Left ventricle myocardium inferior (tissue), 1 donor: ENCODE measurements around the gene SLTM. TPM values are rescaled to one million over a fixed set of nuclear protein-coding genes. Genes with fewer than 3 reads are reported as not detected.
A peak's percentile ranks its signal among the peaks of the same experiment; 100 is the strongest.

Experiments
- DNase-seq: peaks from one replicate; pipeline ENCODE4 v3.0.0-alpha.2; 2020
- H3K27ac ChIP-seq: fragments of 200-600 bp; replicated peaks from 2 replicates; pipeline ENCODE4 v1.8.0; 2021
- H3K27me3 ChIP-seq: fragments of 200-600 bp; 2 replicates; pipeline ENCODE4 v1.8.0; 2021; ENCODE audit warnings: low read depth
- H3K36me3 ChIP-seq: fragments of 200-600 bp; 2 replicates; pipeline ENCODE4 v1.8.0; 2021
- H3K4me1 ChIP-seq: fragments of 200-600 bp; 2 replicates; pipeline ENCODE4 v1.8.0; 2021
- H3K4me3 ChIP-seq: fragments of 200-600 bp; 2 replicates; pipeline ENCODE4 v1.8.0; 2021; ENCODE audit warnings: mild to moderate bottlenecking, moderate library complexity
- H3K9me3 ChIP-seq: fragments of 200-600 bp; replicated peaks from 2 replicates; pipeline ENCODE4 v1.8.0; 2021
- intact Hi-C: fragments of 100-400 bp; cut with micrococcal nuclease; formaldehyde crosslinking; loops from one replicate; pipeline ENCODE4 v1.11.0; 2022
- total RNA-seq: library from RNA; stranded (reverse); fragmentation: NEBNext Ultra II Directional; extraction: Animal tissue kit (Norgen Biotek cat#: 25700); gene quantifications from one replicate; pipeline ENCODE4 v1.2.1, GENCODE V29; 2021
- TF ChIP-seq, protein P1 (sequence below): fragments of 200-600 bp; IDR thresholded peaks from 2 replicates; pipeline ENCODE4 v1.8.0; 2021; ENCODE audit warnings: antibody characterized with exemption, mild to moderate bottlenecking, borderline replicate concordance
- donor health status: DM: no; HTN: yes; CAD: no; lungs with severe emphysema.

SLTM gene
- total RNA-seq, 1 donor from 2014 or later, result 47.8 TPM

GRCh38 chr15:58934114-58934447, 602 bp upstream of the SLTM start:
- H3K27me3 ChIP-seq, result no peaks in the 10 kb centered on the region
- no peaks in the 10 kb centered on the region for H3K9me3 ChIP-seq
- TF ChIP-seq, protein P1, sequence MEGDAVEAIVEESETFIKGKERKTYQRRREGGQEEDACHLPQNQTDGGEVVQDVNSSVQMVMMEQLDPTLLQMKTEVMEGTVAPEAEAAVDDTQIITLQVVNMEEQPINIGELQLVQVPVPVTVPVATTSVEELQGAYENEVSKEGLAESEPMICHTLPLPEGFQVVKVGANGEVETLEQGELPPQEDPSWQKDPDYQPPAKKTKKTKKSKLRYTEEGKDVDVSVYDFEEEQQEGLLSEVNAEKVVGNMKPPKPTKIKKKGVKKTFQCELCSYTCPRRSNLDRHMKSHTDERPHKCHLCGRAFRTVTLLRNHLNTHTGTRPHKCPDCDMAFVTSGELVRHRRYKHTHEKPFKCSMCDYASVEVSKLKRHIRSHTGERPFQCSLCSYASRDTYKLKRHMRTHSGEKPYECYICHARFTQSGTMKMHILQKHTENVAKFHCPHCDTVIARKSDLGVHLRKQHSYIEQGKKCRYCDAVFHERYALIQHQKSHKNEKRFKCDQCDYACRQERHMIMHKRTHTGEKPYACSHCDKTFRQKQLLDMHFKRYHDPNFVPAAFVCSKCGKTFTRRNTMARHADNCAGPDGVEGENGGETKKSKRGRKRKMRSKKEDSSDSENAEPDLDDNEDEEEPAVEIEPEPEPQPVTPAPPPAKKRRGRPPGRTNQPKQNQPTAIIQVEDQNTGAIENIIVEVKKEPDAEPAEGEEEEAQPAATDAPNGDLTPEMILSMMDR, result no peak
- peak overlapping the region; percentile 92 for H3K4me3 ChIP-seq
- H3K36me3 ChIP-seq, result peaks cover 5% of the 10 kb centered on the region
- DNase-seq, result no peak
- peak overlapping the region; percentile 100 for H3K27ac ChIP-seq
- H3K4me1 ChIP-seq, result peaks cover 50% of the 10 kb centered on the region
- intact Hi-C loops, result no loop called here

DNA sequence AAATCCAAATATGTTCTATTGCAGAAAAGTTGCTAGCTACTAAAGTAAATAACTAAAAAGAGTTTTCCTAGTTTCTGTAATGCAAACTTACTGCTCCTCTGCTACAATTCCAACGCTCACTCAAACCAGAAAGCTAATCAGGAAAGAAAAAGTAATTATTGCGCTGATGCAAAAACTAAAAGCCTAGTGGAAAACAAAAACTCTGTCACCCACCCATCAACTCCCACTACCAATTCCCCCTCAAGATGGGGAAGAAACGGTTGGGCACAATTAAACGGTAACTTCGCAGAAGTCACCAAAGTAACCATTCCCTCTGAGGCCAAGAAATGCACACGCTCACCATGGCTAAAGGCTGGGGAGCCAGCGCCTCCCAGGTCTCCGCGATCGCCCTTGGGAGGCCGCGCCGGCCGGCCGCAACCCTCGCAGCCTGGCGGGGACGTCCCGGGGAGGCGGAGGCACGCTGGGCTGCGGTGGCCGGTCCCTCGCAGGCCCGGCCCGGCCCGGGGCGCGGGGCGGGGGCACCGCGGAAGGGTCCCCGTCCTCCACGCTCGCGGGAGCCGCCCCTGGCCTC, 684 bp downstream of the SLTM start:
- TF ChIP-seq, protein P1, result no peak
- H3K4me1 ChIP-seq, result peaks cover 58% of the 10 kb centered on the region
- intact Hi-C loops, result no loop called here
- peak overlapping the region; percentile 100 for H3K27ac ChIP-seq
- no peaks in the 10 kb centered on the region for H3K9me3 ChIP-seq
- peak overlapping the region; percentile 92 for H3K4me3 ChIP-seq
- H3K36me3 ChIP-seq, result peaks cover 18% of the 10 kb centered on the region
- no peaks in the 10 kb centered on the region for H3K27me3 ChIP-seq
- DNase-seq, result no peak

DNA sequence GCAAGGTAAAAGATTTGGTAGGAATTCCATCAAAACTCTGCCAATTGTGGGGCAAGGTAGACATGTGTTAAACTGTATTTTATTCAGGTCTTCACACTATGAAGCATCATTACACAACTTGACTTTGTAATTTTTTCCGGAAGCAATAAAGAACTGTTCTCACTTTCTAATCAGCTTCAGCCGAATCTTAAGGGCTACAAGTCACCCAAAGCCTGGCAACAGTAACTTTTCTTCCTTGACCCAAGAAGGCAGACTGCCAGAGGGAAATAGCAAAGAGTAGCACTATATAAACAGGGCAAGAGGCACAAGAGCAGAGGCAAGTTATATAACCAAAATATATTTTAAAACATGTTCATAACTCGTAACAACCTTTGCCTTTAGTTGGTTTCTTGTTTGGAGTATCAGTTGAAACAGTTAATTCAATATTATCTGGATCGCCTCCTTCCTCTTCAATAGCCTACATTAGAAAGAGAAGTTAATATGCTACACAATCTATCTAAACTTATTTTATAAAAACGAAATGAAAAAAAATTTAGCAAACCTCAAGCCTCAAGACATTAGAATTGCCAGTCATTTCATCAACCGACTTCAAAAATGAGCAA, 1.4 kb downstream of the SLTM start:
- no peaks in the 10 kb centered on the region for H3K9me3 ChIP-seq
- TF ChIP-seq, protein P1, result no peak
- DNase-seq, result no peak
- peaks cover 63% of the 10 kb centered on the region for H3K4me1 ChIP-seq
- H3K36me3 ChIP-seq, result peaks cover 25% of the 10 kb centered on the region
- no peaks in the 10 kb centered on the region for H3K27me3 ChIP-seq
- H3K27ac ChIP-seq, result peak overlapping the region; percentile 100
- intact Hi-C loops, result no loop called here
- H3K4me3 ChIP-seq, result peak overlapping the region; percentile 92

- no peak for DNase-seq
- Histone ChIP-seq H3K4me1 (peaks cover 73% of the 10 kb centered on the region), H3K27me3 (no peaks in the 10 kb centered on the region), H3K4me3 (no peak overlapping the region), H3K27ac (no peak overlapping the region), H3K36me3 (peaks cover 31% of the 10 kb centered on the region), H3K9me3 (no peaks in the 10 kb centered on the region)
- TF ChIP-seq, protein P1, result no peak
- intact Hi-C loops, result no loop called here
These were observed 3.5 kb downstream of the SLTM start for GRCh38 chr15:58929891-58930416.

GRCh38 chr15:58926823-58927222, 6.7 kb downstream of the SLTM start:
- peaks cover 62% of the 10 kb centered on the region for H3K4me1 ChIP-seq
- DNase-seq, result no peak
- peaks cover 31% of the 10 kb centered on the region for H3K36me3 ChIP-seq
- TF ChIP-seq, protein P1, result no peak
- intact Hi-C loops, result no loop called here
- H3K4me3 ChIP-seq, result no peak overlapping the region
- no peaks in the 10 kb centered on the region for H3K27me3 ChIP-seq
- no peak overlapping the region for H3K27ac ChIP-seq
- no peaks in the 10 kb centered on the region for H3K9me3 ChIP-seq
